OCI-LY3 (cell line): ENCODE results near the gene CHST8.

ENCODE experiments used
- H2AFZ ChIP-seq: fragments of 200-600, 300-600 bp; shearing (Covaris generic); 2 replicates; pipeline ENCODE4 v1.6.0; 2014; ENCODE audit warnings: antibody characterized with exemption, low read depth, low read length
- H3K27ac ChIP-seq: fragments of 200-600, 300-600 bp; sonication (generic); 2 replicates; pipeline ENCODE4 v1.5.1; 2014; ENCODE audit warnings: mild to moderate bottlenecking, low read length, moderate library complexity, mixed read lengths
- H3K27me3 ChIP-seq: fragments of 200-600, 300-600 bp; sonication (generic); 2 replicates; pipeline ENCODE4 v1.6.1; 2014; ENCODE audit warnings: low read depth, low read length, mixed read lengths
- H3K36me3 ChIP-seq: fragments of 200-600, 300-600 bp; sonication (generic); replicated peaks from 2 replicates; pipeline ENCODE3; 2014; ENCODE audit warnings: low read depth, low read length, mixed read lengths
- H3K4me1 ChIP-seq: fragments of 300-600, 200-600 bp; sonication (generic); 2 replicates; pipeline ENCODE4 v1.6.1; 2014; ENCODE audit warnings: low read length, mixed read lengths
- H3K4me2 ChIP-seq: fragments of 200-600, 300-600 bp; sonication (generic); 2 replicates; pipeline ENCODE4 v1.6.1; 2014; ENCODE audit warnings: low read length, mixed read lengths
- H3K4me3 ChIP-seq: fragments of 300-600, 200-600 bp; sonication (generic); 2 replicates; pipeline ENCODE4 v1.5.1; 2014; ENCODE audit warnings: antibody characterized with exemption, mild to moderate bottlenecking, low read length, moderate library complexity
- H3K79me2 ChIP-seq: fragments of 300-600, 200-600 bp; shearing (Covaris generic); 2 replicates; pipeline ENCODE4 v1.6.1; 2014; ENCODE audit warnings: mild to moderate bottlenecking, low read length, mixed read lengths
- H3K9ac ChIP-seq: fragments of 300-600, 200-600 bp; shearing (Covaris generic); 2 replicates; pipeline ENCODE4 v1.6.0; 2014; ENCODE audit warnings: mild to moderate bottlenecking, low read length, moderate library complexity
- H3K9me3 ChIP-seq: fragments of 200-600, 300-600 bp; shearing (Covaris generic); 2 replicates; pipeline ENCODE4 v1.6.1; 2014; ENCODE audit warnings: low read length, mixed read lengths; ENCODE audit not compliant: insufficient read depth
- H4K20me1 ChIP-seq: fragments of 200-600, 300-600 bp; sonication (generic); 2 replicates; pipeline ENCODE4 v1.6.1; 2016; ENCODE audit warnings: low read length, mixed read lengths; ENCODE audit not compliant: insufficient read depth
- CTCF ChIP-seq: fragments of 200-600, 300-600 bp; sonication (generic); IDR thresholded peaks from 2 replicates; pipeline ENCODE4 v1.5.1; 2014; ENCODE audit warnings: antibody characterized with exemption, low read length, low read depth
- EZH2phosphoT487 ChIP-seq: fragments of 200-600 bp; shearing (Covaris generic); IDR thresholded peaks from 2 replicates; pipeline ENCODE4 v1.6.1; 2018; ENCODE audit warnings: antibody characterized with exemption, mixed run types, low read depth

The CHST8 gene

DNA sequence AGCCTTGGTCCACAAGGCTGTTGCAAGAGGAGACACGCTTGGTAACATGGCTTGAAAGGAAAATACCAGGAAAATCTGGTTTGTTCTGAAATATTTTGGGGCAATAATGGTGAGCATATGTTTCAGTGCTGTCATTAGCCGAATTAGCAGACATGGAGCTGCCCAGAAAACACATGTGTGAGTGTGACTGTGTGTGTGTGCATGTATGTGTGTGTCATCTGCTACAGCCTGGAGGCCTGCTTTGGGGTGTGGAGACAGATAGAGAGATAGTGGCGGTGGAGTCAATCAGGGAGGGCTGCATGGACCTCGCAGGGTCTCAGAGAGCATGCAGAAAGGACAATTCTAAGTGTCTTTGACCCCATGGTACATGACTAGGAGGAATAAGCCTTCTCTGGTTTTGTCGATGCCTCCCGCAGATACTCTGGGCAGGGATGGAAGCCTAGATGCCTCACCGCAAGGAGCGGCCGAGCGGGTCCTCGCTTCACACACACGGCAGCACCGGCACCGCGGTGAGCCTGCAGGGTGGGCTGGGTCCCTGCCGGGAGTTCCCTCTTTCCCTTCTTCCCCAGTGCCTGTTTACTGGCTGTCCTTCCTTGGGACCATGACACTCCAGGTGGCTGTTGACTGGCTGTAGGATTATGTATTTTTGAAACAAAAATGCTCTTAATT, 178.4 kb downstream of the CHST8 start:
- H2AFZ ChIP-seq: no peak overlapping the region
- no peaks in the 10 kb centered on the region for H3K27me3 ChIP-seq
- no peak overlapping the region for H3K4me3 ChIP-seq
- H3K9ac ChIP-seq: no peak overlapping the region
- no peaks in the 10 kb centered on the region for H3K9me3 ChIP-seq
- H3K27ac ChIP-seq: no peak overlapping the region
- no peaks in the 10 kb centered on the region for H3K79me2 ChIP-seq
- no peaks in the 10 kb centered on the region for H3K4me1 ChIP-seq
- peaks cover 6% of the 10 kb centered on the region for H3K36me3 ChIP-seq
- H4K20me1 ChIP-seq: 0 out of 2 replicates have a peak, but pooled peaks cover 3% of the 10 kb centered on the region
- no peak for TF ChIP-seq CTCF
- no peak for TF ChIP-seq EZH2phosphoT487
- H3K4me2 ChIP-seq: no peak overlapping the region

GRCh38 chr19:33801411-33801810, 179.7 kb downstream of the CHST8 start:
- no peaks in the 10 kb centered on the region for H3K27me3 ChIP-seq
- H3K9me3 ChIP-seq: no peaks in the 10 kb centered on the region
- H3K4me3 ChIP-seq: no peak overlapping the region
- no peak overlapping the region for H3K4me2 ChIP-seq
- no peak overlapping the region for H2AFZ ChIP-seq
- peaks cover 6% of the 10 kb centered on the region for H3K36me3 ChIP-seq
- H3K27ac ChIP-seq: no peak overlapping the region
- H3K4me1 ChIP-seq: no peaks in the 10 kb centered on the region
- TF ChIP-seq EZH2phosphoT487: no peak
- TF ChIP-seq CTCF: no peak
- H3K9ac ChIP-seq: no peak overlapping the region
- no peaks in the 10 kb centered on the region for H3K79me2 ChIP-seq
- 0 out of 2 replicates have a peak, but pooled peaks cover 3% of the 10 kb centered on the region for H4K20me1 ChIP-seq

DNA sequence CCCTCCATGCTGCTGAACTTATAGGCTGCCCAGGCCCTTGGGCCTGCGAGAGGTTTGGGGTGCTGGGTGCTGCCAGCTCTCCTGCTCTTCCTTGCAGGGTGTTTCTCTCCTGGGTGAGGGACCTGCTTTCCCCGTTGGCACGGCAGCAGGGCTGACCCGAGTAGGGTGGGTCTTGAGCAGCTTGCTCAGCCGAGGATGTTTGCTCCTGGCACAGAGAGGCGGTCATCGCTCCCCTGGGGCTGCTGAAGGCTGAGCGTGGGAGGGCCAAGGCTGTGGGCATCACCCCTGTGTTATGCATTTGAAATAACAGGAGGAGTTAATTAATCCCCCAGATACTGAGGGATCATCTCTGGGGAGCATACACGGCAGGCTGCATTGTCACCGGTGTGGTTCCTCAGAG, 180.2 kb downstream of the CHST8 start:
- TF ChIP-seq EZH2phosphoT487: no peak
- no peak for TF ChIP-seq CTCF
- no peak overlapping the region for H3K4me2 ChIP-seq
- H3K79me2 ChIP-seq: no peaks in the 10 kb centered on the region
- 0 out of 2 replicates have a peak, but pooled peaks cover 3% of the 10 kb centered on the region for H4K20me1 ChIP-seq
- H3K36me3 ChIP-seq: peaks cover 9% of the 10 kb centered on the region
- H3K9me3 ChIP-seq: no peaks in the 10 kb centered on the region
- H2AFZ ChIP-seq: no peak overlapping the region
- H3K4me3 ChIP-seq: no peak overlapping the region
- H3K27ac ChIP-seq: no peak overlapping the region
- H3K27me3 ChIP-seq: no peaks in the 10 kb centered on the region
- no peaks in the 10 kb centered on the region for H3K4me1 ChIP-seq
- H3K9ac ChIP-seq: no peak overlapping the region

- H3K9me3 ChIP-seq: no peaks in the 10 kb centered on the region
- peaks cover 11% of the 10 kb centered on the region for H3K36me3 ChIP-seq
- no peaks in the 10 kb centered on the region for H3K27me3 ChIP-seq
- no peak overlapping the region for H3K4me3 ChIP-seq
- H3K27ac ChIP-seq: no peak overlapping the region
- no peaks in the 10 kb centered on the region for H3K4me1 ChIP-seq
- H2AFZ ChIP-seq: no peak overlapping the region
- H4K20me1 ChIP-seq: 0 out of 2 replicates have a peak, but pooled peaks cover 3% of the 10 kb centered on the region
- no peak overlapping the region for H3K9ac ChIP-seq
- no peak overlapping the region for H3K4me2 ChIP-seq
- TF ChIP-seq EZH2phosphoT487 (no peak), CTCF (no peak)
- no peaks in the 10 kb centered on the region for H3K79me2 ChIP-seq
Observed at GRCh38 chr19:33802801-33803200, 181.0 kb downstream of the CHST8 start.
